Measurements from ENCODE around the gene ANKRD42. TPM values are rescaled to one million over a fixed set of nuclear protein-coding genes. Genes with fewer than 3 reads are reported as not detected.
A peak's percentile ranks its signal among the peaks of the same experiment; 100 is the strongest.

The ANKRD42 gene
- total RNA-seq, 1 donor from 2014 or later = 12.1 TPM

- no peaks in the 10 kb centered on the region for H3K9me3 Mint-ChIP-seq
- TF ChIP-seq CTCF (conservative IDR thresholded peaks at IDR 0.05) = no peak
- H3K36me3 Mint-ChIP-seq = peaks cover 4% of the 10 kb centered on the region
- H3K4me1 Mint-ChIP-seq (ENCODE audit: unreplicated experiment) = peaks cover 18% of the 10 kb centered on the region
- H3K4me3 Mint-ChIP-seq = peak overlapping the region; percentile 99
- peak overlapping the region; percentile 95 for H3K27ac Mint-ChIP-seq
- H3K27me3 Mint-ChIP-seq = no peaks in the 10 kb centered on the region
- DNase-seq (ENCODE audit: extremely low spot score, unreplicated experiment) = no peak
Observed at GRCh38 chr11:83194281-83195142, 1.0 kb downstream of the ANKRD42 start.

DNA sequence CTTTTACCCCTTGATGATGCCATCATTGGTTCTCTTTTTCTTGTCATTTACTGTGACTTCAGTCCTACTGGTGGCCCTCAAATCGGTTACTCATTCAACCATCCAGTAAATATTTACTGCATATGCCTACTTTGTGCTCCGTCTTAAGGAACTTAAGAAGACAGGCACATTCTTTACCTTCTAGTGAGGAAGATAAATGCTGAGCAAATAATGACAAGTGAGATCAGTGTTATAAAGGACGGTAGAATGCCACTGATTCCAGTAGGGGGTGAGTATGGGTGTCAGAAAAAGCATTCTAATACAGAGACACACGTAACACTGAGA is 1.6 kb downstream of the ANKRD42 start:
- peak overlapping the region; percentile 95 for H3K27ac Mint-ChIP-seq
- no peaks in the 10 kb centered on the region for H3K9me3 Mint-ChIP-seq
- no peak for DNase-seq (ENCODE audit: extremely low spot score, unreplicated experiment)
- H3K27me3 Mint-ChIP-seq = no peaks in the 10 kb centered on the region
- peaks cover 18% of the 10 kb centered on the region for H3K4me1 Mint-ChIP-seq (ENCODE audit: unreplicated experiment)
- H3K4me3 Mint-ChIP-seq = peak overlapping the region; percentile 99
- H3K36me3 Mint-ChIP-seq = peaks cover 4% of the 10 kb centered on the region
- peak; percentile 18 for TF ChIP-seq CTCF (conservative IDR thresholded peaks at IDR 0.05)

GRCh38 chr11:83195649-83196048 is 2.1 kb downstream of the ANKRD42 start:
- TF ChIP-seq CTCF (conservative IDR thresholded peaks at IDR 0.05) = no peak
- Mint-ChIP-seq H3K27ac (peak overlapping the region; percentile 95), H3K4me3 (peak overlapping the region; percentile 99), H3K27me3 (no peaks in the 10 kb centered on the region), H3K9me3 (no peaks in the 10 kb centered on the region), H3K36me3 (peaks cover 4% of the 10 kb centered on the region), H3K4me1 (ENCODE audit: unreplicated experiment) (peaks cover 18% of the 10 kb centered on the region)
- DNase-seq (ENCODE audit: extremely low spot score, unreplicated experiment) = no peak

GRCh38 chr11:83200035-83200434 is 6.5 kb downstream of the ANKRD42 start:
- Mint-ChIP-seq H3K36me3 (peaks cover 9% of the 10 kb centered on the region), H3K27ac (no peak overlapping the region), H3K4me3 (no peak overlapping the region), H3K27me3 (no peaks in the 10 kb centered on the region), H3K4me1 (ENCODE audit: unreplicated experiment) (peaks cover 14% of the 10 kb centered on the region), H3K9me3 (no peaks in the 10 kb centered on the region)
- no peak for TF ChIP-seq CTCF (conservative IDR thresholded peaks at IDR 0.05)
- DNase-seq (ENCODE audit: extremely low spot score, unreplicated experiment) = no peak

DNA sequence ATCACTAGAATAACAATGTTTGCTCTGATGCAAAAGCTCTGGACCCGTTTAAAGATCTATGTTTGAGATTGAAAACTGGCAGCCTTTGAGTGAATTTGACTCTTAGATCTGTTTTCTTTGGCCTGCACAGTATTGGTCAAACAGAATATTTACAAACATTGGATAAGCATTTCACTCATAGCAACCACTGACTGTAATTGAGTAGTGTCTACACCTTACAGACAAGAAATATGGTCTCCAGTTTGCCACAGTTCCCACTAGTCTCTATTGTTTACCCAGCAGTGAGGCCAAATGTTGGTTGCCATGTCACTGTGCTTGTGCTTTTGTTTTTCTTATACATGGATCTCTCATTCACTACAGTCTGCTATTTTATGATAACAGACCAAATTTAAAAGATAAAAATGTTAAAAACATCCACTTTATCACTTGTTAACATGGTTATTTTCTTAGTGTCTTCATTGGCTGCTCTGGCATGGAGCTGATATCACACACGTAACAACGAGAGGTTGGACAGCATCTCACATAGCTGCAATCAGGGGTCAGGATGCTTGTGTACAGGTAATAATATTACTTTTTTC is 12.2 kb downstream of the ANKRD42 start:
- no peak for DNase-seq (ENCODE audit: extremely low spot score, unreplicated experiment)
- H3K9me3 Mint-ChIP-seq = no peaks in the 10 kb centered on the region
- no peak overlapping the region for H3K4me3 Mint-ChIP-seq
- TF ChIP-seq CTCF (conservative IDR thresholded peaks at IDR 0.05) = no peak
- no peaks in the 10 kb centered on the region for H3K27me3 Mint-ChIP-seq
- H3K4me1 Mint-ChIP-seq (ENCODE audit: unreplicated experiment) = no peaks in the 10 kb centered on the region
- H3K36me3 Mint-ChIP-seq = peaks cover 9% of the 10 kb centered on the region
- H3K27ac Mint-ChIP-seq = no peak overlapping the region

All from type B pancreatic cell (in vitro differentiated cells).